Stimulated activated memory B cell treated with anti-CD40 and anti-IgM and Interleukin-4, amounts not matched to agents 10 μg/mL and 1 μg/mL and 100 μg/mL, for 72 hours (primary cell): ENCODE data around the gene DPF3.
A peak's percentile ranks its signal among the peaks of the same experiment; 100 is the strongest.

Experiments
- ATAC-seq: fragments of 150-1000 bp; cut with Tn5 transposase; 2 replicates; pipeline ENCODE4 v1.10.0; 2021
- H3K27ac Mint-ChIP-seq: one replicate; pipeline ENCODE4 v1.8.0; 2022; ENCODE audit warnings: mild to moderate bottlenecking, mixed read lengths
- H3K27me3 Mint-ChIP-seq: one replicate; pipeline ENCODE4 v1.8.0; 2022; ENCODE audit warnings: mixed read lengths
- H3K36me3 Mint-ChIP-seq: one replicate; pipeline ENCODE4 v1.8.0; 2022; ENCODE audit warnings: mixed read lengths
- H3K4me1 Mint-ChIP-seq: one replicate; pipeline ENCODE4 v1.8.0; 2022; ENCODE audit warnings: mixed read lengths
- H3K4me3 Mint-ChIP-seq: one replicate; pipeline ENCODE4 v1.8.0; 2022; ENCODE audit warnings: mild to moderate bottlenecking, moderate library complexity, mixed read lengths
- H3K9me3 Mint-ChIP-seq: one replicate; pipeline ENCODE4 v1.8.0; 2022; ENCODE audit warnings: mixed read lengths

The DPF3 gene

DNA sequence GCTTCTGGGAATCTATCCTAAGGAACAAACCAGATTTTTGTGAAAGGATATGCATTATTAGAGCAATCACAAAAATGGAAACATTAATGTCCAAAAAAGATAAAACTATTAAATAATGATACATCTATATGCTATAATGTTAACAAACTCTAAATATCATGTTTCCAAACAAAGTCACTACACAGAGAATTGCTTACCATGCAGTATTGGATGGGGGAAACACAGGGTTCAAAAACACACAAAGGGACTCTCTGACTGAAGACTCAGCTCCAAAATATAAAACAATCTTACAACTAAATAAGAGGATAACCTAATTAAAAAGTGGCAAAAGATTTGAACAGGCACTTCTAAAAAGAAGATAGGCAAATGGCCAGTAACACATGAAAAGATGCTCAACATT lies 304.2 kb downstream of the DPF3 start:
- Mint-ChIP-seq H3K36me3 (no peaks in the 10 kb centered on the region), H3K27me3 (no peaks in the 10 kb centered on the region), H3K4me1 (peaks cover 34% of the 10 kb centered on the region), H3K27ac (no peak overlapping the region), H3K9me3 (no peaks in the 10 kb centered on the region), H3K4me3 (no peak overlapping the region)
- no peak for ATAC-seq

DNA sequence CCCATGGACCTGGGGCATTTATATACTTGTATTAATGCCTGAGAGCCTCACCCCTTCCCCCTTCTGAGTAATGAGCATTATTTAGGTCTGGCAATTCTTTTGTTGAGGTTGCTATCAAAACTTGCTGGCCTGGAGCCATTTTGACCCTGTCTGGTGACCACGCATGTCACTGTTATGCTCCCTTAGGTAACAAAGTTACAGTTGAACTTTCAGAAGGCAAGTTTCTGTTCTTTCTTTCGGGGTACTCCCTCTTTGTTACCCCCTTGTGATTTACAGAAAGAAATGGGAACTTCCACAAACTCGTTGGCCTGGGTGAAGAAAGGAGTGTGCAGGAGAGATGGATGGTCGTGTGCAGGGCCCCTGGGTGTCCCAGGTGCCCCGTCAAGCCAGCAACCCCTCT lies 305.4 kb downstream of the DPF3 start:
- peak; percentile 82 for ATAC-seq
- H3K4me1 Mint-ChIP-seq = peaks cover 26% of the 10 kb centered on the region
- H3K4me3 Mint-ChIP-seq = no peak overlapping the region
- no peaks in the 10 kb centered on the region for H3K36me3 Mint-ChIP-seq
- H3K27me3 Mint-ChIP-seq = no peaks in the 10 kb centered on the region
- no peaks in the 10 kb centered on the region for H3K9me3 Mint-ChIP-seq
- peak overlapping the region; percentile 20 for H3K27ac Mint-ChIP-seq

DNA sequence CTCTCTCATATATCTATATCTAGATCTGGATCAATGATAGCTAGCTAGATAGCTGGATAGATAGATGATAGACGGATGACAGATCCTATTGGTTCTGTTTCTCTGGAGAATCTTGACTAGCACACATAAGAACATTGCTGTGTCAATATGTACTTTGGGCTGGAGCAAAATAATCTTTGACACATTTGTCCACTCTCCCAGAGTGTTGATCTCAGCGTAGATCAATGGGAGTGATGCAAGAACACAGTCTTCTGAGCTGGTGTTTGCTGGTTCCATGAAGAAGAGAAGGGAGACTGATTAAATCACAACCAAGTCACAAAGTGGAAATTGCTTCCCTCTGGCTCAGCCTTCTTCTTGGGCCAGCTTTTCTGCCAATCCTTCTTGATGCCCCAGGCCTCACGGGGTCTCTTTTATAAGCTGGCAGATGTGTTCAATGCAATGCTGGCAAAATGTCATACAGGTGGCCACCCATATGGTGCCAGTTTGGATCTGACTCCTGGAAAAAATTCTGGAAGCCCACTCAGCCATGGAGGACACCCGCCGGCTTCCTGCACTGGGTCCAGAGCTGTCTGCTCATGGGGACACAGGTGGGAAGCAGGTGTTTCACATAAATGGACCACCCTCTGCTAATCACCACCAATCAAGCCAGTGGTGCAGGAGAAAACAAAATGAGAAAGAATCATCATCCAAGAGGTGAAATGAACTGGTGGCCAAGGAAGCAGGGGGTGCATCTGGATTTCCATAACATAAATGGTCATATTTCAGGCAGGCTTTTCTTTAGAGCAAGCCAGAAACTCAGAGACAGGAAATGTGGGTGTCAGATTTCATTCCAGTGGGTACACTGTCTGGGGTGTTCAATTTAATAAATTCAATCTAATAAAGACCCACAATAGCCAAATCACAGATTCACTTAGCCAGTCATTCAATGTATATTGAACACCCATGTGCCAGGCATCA lies 310.3 kb downstream of the DPF3 start:
- H3K36me3 Mint-ChIP-seq = no peaks in the 10 kb centered on the region
- no peak for ATAC-seq
- H3K27me3 Mint-ChIP-seq = no peaks in the 10 kb centered on the region
- no peak overlapping the region for H3K4me3 Mint-ChIP-seq
- no peaks in the 10 kb centered on the region for H3K9me3 Mint-ChIP-seq
- peaks cover 5% of the 10 kb centered on the region for H3K4me1 Mint-ChIP-seq
- H3K27ac Mint-ChIP-seq = no peak overlapping the region

DNA sequence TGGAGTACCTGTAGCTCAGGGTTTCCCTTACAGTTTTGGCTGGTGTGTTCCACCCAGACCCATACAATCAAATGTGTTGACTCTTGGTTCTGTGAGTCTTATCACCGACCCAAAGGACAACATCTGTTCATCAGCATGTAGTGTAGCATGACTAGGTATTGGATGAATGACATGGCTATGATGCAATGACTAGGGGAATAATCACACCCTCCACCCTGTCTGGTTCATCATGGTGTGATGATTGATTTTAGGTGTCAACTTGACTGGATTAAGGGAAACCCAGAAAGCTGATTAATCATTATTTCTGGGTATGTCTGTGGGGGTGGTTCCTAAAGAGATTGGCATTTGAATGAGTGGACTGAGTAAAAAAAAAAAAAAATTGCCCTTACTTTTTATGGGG lies 311.3 kb downstream of the DPF3 start:
- H3K4me1 Mint-ChIP-seq = peaks cover 7% of the 10 kb centered on the region
- no peaks in the 10 kb centered on the region for H3K36me3 Mint-ChIP-seq
- no peak overlapping the region for H3K27ac Mint-ChIP-seq
- H3K9me3 Mint-ChIP-seq = no peaks in the 10 kb centered on the region
- H3K4me3 Mint-ChIP-seq = no peak overlapping the region
- no peaks in the 10 kb centered on the region for H3K27me3 Mint-ChIP-seq
- no peak for ATAC-seq

DNA sequence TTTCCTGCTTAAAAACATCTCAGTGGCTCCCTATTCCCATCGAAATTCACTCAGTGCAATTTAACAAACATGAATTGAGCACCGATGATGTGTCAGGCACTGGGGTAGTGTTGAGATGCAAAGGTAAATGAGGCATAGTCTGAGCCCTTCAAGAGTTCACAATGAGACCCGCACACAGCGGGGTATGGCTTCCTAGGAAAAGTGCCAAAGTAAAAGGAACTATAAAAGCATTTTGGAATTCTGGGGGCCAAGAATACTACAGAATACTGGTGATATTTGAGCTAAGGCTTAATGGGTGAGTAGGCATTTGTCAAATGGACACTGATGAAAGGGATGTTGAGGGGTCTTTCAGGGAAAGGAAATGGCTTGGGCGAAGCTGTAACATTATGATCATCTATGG lies 315.4 kb downstream of the DPF3 start:
- no peak for ATAC-seq
- Mint-ChIP-seq H3K27me3 (no peaks in the 10 kb centered on the region), H3K27ac (no peak overlapping the region), H3K36me3 (peaks cover 4% of the 10 kb centered on the region), H3K4me1 (peaks cover 13% of the 10 kb centered on the region), H3K9me3 (peaks cover 2% of the 10 kb centered on the region), H3K4me3 (no peak overlapping the region)

DNA sequence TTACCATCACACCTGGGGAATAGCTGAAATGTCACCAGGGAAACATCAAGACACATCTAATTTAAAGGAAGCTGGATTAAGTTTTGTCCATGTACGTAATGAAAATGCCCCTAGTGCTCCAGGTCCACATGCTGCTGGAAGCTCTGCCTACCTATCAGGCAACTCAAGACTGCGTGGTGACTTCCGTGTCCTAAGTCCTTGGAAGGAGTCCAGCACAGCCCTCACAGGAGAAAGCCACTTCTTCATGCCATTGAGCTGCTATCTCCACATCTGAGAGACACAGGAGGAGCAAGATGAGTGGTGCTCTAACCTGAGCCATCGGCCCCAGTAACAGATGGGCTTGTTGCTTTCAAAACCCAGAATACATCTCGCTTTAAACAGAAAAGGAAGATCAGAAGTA lies 316.4 kb downstream of the DPF3 start:
- peaks cover 4% of the 10 kb centered on the region for H3K36me3 Mint-ChIP-seq
- no peaks in the 10 kb centered on the region for H3K27me3 Mint-ChIP-seq
- no peak for ATAC-seq
- H3K4me1 Mint-ChIP-seq = peaks cover 13% of the 10 kb centered on the region
- H3K4me3 Mint-ChIP-seq = no peak overlapping the region
- H3K27ac Mint-ChIP-seq = no peak overlapping the region
- peaks cover 2% of the 10 kb centered on the region for H3K9me3 Mint-ChIP-seq

DNA sequence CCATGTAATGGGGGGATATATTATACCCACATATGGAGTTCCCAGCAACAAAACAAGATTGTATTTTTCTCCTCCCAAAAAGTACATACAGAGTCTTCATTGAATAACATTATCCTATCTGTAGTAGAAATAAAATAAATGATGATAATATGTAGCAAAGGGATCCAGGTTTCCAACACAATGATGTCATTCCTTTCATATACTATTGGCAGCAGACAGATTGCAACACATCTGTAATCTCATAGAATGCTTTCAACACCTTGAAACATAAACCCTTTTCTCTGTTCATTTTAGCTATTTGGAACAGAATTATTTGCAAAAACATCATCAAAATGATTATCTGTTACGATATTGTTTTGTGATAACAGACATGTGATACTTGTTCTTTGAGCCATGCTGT lies 317.6 kb downstream of the DPF3 start:
- no peak for ATAC-seq
- Mint-ChIP-seq H3K36me3 (peaks cover 4% of the 10 kb centered on the region), H3K27ac (no peak overlapping the region), H3K4me3 (no peak overlapping the region), H3K9me3 (peaks cover 4% of the 10 kb centered on the region), H3K27me3 (no peaks in the 10 kb centered on the region), H3K4me1 (peaks cover 13% of the 10 kb centered on the region)

DNA sequence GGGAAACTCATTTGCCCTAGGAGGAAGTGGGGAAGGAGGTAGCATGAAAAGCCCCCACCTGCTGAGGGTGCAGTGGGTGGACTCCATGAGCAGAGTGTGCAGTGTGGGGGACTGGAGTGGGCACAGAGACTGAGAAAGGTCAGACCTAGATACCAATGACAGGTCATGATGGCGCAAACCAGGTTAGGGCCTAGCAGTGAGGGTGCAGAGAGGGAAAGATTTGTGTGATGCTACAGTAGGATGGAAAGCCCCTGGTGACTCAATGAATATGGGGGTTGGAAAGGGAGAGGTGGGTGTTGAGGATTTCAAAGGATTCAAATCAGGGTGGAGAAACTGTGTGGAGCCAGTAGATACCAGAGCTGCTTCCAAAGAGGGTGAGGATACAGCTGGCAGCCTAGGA lies 319.2 kb downstream of the DPF3 start:
- peaks cover 13% of the 10 kb centered on the region for H3K4me1 Mint-ChIP-seq
- H3K4me3 Mint-ChIP-seq = no peak overlapping the region
- H3K36me3 Mint-ChIP-seq = peaks cover 4% of the 10 kb centered on the region
- H3K27ac Mint-ChIP-seq = peak overlapping the region; percentile 4
- H3K9me3 Mint-ChIP-seq = peaks cover 5% of the 10 kb centered on the region
- H3K27me3 Mint-ChIP-seq = no peaks in the 10 kb centered on the region
- no peak for ATAC-seq

DNA sequence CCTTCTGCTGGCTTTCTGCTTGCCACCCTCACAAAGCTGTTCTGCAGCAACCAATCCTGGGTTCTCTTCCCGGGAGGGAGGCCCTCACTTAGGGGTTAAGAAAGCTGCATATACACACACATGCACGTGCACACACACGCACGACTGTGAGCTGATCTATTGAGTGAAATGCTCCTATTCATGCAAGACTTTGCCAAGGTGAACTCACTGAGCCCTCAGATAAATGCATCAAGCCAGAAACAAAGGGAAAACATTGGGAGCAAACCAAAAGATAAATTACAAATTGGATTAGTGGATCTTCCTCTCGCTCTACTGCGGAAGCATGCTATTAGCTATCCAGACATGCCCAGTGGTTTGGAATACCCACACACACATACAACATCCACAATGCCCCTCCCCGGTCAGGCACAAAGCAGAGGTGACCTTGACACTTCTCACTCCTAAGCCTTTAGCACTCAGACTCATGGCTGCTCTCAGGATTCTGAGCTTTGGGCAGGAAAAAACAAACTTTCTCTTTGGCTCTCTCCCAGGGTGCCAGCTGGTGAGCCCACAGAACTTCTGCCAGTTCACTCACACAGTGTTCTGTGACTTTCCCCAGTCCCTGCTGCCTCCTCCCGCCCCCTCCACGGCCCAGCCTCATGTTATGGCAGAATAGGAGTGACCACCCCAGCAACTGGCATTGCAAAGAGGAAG lies 320.0 kb downstream of the DPF3 start:
- no peak overlapping the region for H3K4me3 Mint-ChIP-seq
- no peak for ATAC-seq
- no peak overlapping the region for H3K27ac Mint-ChIP-seq
- H3K27me3 Mint-ChIP-seq = no peaks in the 10 kb centered on the region
- peaks cover 5% of the 10 kb centered on the region for H3K9me3 Mint-ChIP-seq
- peaks cover 13% of the 10 kb centered on the region for H3K4me1 Mint-ChIP-seq
- peaks cover 4% of the 10 kb centered on the region for H3K36me3 Mint-ChIP-seq
